NCI-H1417 treated with DMSO at 0.1 percent for 48 hours (cell line): ENCODE data around the gene TBX21.

Experiments
- DNase-seq: peaks from one replicate; lab custom pipeline; 2025; lab: John Stamatoyannopoulos, UW

The TBX21 gene

DNA sequence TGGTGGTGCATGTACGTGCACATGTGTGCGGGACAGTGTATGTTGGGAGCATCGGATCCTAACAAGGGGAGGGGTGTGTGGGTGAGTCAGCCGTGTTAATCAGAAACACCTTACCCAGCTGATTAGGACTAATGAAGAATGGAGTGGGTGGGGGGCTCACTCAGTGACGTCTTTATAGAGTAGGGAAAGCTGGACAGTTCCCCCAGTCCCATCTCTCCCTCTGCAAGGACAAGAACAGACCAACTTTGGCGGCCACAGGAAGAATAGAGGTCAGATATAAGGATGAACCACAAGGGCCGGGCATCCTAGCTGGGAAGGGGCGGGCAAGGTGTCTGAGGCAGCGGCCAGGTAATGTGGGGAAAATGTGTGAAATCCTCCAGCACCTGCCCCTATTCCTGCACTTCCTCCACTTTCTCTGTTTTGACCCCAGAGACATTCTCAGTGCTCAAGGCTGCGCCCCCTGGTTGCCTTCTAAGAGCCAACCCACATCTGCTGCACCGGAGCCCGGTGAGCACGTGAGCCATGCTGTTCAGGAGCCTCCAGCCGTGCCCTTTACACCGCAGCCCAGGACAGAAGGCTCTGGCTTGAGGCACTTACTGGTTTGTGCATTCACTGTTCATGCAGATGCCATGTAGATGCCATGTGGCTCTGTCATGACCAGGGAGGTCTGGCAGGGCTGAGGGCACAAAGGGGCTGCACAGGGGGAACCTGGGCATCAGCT lies 18.9 kb upstream of the TBX21 start:
- DNase-seq: no peak

DNA sequence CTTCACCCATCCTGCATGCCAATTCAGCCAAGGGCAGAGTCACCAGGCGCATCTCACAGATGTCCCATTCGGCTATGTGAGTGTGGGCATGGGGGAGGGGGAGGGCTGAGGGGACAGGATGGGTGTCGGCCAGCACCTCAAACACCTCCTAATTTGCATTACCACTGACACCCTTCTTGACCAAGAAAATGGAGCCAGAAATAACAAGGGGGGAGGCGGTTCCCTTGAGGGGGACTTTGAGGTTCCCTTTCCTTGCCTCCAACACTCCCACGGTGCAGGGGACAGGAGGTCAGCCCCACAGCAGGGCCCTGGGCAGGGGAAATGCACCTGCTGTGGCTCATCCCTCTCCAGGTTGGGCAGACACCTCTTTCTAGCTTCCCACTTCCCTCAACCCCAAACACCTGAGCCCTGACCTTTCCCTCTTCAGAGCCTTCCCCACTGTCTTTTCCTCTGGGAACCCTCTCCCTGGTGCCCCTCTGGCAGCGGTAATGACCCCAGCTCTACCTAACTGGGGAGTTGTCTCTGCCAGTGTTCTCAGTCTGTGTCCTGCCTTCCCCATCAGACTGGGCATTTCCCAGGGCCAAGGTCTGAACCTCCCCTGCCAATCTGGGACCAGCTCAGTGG lies 18.2 kb upstream of the TBX21 start:
- DNase-seq: no peak

DNA sequence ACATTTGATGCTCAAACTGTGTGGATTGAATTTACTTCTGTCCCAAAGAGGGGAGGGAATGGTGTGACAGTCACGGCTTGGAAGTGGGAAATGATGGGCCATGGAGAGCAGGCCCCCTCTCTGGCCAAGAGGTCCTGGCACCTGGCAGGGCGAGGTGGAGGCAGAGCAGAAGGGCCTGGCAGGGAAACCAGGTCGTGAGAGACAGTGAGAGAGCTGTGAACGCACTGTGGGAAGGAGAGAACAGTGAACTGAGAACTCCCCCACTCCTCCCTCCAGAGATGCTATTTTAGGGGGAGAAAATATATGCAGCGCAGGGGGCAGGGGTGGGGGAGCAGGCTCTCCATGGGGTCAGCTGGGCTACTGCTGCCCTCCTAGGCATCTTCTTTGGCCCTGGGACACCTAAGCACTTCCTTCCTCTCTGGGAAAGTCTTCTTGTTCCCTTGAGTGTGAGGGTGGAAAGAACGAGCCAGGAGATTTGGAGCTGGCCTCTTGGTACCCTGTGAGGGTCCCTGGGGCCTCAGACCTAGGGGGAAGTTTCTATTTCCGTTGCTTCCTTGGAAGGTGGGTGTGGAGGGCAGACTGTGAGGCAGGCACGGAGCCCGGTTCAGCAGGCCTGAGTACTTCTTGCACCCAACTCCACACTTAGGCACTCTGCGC lies 17.2 kb upstream of the TBX21 start:
- DNase-seq: no peak

- no peak for DNase-seq
Observed at GRCh38 chr17:47716375-47716774, 16.7 kb upstream of the TBX21 start.

DNA sequence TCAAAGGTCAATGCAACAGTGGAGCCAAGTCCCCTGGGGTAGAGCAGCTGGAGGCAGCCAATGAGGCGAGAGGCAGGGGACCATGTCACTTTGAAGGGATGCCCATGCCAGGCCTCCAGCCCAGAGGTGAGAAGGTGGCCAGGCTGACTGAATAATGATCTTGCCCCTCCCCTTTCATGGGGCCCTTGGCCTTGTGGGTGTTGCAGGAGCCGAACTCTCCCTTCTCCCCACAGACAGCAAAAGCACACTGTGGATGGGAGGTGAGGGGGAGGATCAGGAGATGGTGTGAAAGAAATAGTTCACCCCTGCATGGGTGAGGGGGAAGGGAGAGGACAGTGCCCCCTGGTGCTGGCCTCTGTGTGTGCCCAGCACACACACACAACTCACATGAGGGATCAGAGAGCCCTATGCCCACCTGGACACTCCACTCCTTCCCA lies 15.8 kb upstream of the TBX21 start:
- no peak for DNase-seq

DNA sequence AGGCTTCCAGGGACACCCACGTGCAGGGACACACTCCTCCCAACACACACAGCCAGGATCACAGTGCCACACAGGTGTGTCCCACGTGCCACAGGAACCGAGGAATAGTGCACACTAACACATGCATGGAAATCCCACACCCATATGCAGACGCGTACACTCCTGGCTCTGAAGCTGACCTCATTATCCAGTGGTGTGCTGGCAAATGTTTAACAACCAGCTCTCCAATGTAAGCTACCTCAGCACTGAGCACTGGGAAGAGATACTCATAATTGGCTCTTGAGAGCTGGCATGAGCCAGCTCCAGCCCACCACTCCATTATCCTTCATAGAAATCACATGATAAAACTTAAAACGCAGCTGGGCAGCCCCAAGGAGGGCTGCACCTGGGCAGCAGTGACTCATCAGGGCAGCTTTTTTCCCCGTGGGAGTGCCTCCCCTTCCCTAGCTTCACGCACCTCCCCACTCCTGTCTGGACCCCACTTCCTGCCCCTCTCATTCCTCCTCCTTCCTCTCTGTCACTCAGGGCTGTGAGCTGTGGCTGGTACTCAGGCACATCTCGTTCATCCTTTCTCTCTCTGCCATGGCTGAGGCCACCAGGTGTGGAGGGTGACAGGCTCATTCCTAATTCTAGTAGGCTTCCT lies 14.9 kb upstream of the TBX21 start:
- no peak for DNase-seq

GRCh38 chr17:47718634-47719405 lies 14.2 kb upstream of the TBX21 start:
- no peak for DNase-seq

DNA sequence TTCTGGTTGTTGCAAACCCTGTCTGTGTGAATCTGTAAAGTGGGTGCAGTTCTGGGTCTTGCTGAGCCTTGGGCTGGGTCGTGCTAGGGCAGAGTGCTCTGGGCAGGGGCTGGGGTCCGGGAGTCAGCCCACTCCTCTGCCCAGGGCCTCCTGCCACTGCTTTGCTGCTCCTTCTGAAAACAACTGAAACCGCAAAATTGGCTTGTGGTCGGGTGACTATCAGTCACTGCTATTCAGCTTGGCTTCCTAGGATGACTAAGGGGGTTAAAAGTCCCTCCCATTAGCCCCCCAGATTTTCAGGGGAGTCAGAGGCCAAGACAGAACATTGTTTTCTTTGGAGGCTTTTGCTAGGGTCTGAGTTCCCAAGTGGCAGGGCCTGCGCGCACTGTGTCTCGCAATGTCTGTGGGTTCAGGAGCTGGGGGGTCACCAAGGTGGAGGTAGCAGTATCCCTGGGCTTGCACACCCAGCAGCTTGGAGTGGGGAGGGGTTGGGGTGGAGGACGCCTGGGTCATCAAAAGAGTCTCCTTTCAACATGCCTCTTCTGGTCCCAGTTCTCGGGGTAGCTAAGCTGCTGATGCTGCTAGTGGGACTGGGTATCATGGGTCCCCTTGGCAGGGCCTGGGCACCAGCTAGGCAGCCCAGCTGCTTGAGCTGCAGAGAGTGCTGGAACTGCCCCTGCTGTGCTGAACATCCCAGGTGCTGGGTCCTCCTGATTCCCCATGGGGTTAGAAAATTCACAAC lies 13.5 kb upstream of the TBX21 start:
- DNase-seq: no peak

GRCh38 chr17:47720196-47720595 lies 12.8 kb upstream of the TBX21 start:
- DNase-seq: no peak

DNA sequence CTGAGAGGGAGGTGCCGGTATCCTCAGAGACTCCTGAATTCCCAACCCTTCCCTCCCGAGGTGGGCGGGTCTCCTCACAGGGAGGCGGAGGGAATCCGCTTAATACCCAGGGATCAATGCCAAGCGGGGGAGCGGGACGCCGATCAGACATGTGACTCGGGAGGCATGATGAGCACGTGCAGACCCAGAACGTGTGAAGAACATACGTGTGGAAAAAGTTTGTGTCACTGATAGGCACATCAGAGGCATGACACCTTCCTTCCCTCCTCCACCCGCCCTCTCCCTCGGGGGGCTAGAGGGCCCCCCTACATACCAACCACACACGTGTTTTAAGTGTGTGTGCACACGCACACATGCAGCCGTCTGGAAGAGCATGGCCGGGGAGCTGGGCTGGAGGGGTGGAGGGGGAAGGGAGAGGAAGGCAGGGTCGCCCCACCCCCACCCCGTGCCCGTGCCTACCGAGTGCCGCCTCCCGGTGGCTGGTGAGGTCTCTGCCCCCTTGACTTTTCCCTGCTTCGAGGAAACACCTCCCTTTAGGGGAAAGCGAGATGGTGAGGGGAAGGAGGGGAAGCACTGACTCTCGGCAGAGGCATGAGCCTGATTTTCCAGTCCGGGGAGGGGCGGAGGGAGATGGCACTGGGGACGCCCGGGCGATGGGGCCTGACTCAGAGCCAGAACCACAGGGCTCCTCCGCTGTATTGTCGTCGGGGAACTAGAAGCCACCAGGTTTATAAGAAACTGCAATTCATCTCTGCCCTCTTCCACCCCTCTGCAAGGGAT lies 12.1 kb upstream of the TBX21 start:
- no peak for DNase-seq

GRCh38 chr17:47721725-47722124 lies 11.3 kb upstream of the TBX21 start:
- DNase-seq: no peak

- DNase-seq: no peak
Observed at GRCh38 chr17:47724705-47725104, 8.3 kb upstream of the TBX21 start.

DNA sequence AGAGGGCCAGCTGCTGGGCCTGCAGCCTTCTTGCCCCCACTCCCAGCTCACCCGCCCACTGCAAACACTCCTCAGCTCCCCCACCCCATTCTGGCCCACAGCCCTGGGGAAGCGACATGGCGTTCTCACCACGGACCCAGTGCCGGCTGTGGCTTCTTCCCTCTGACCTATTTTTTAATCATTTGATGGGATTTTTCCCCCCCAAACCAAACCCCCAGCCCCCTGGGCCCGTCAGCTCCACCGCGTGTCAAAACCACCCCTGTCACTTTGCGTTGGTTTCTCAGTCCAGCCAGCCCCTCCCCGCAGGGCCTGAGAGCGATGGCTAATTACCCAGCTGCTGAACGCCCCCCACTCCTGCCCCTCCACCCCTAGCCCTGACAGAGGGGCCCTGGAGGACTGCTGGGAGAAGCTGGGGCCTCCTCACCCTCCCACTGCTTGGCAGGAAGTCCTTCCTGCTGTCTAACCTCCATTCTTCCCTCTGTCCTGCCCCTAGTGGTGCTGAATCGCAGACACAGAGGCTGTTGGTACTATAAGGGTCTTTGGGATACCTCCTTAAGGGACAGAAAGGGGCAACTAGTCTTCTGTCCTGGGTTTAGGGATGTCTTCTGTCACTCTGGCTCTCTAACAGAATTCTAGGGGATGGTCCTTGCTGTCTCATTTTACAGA lies 7.5 kb upstream of the TBX21 start:
- no peak for DNase-seq

DNA sequence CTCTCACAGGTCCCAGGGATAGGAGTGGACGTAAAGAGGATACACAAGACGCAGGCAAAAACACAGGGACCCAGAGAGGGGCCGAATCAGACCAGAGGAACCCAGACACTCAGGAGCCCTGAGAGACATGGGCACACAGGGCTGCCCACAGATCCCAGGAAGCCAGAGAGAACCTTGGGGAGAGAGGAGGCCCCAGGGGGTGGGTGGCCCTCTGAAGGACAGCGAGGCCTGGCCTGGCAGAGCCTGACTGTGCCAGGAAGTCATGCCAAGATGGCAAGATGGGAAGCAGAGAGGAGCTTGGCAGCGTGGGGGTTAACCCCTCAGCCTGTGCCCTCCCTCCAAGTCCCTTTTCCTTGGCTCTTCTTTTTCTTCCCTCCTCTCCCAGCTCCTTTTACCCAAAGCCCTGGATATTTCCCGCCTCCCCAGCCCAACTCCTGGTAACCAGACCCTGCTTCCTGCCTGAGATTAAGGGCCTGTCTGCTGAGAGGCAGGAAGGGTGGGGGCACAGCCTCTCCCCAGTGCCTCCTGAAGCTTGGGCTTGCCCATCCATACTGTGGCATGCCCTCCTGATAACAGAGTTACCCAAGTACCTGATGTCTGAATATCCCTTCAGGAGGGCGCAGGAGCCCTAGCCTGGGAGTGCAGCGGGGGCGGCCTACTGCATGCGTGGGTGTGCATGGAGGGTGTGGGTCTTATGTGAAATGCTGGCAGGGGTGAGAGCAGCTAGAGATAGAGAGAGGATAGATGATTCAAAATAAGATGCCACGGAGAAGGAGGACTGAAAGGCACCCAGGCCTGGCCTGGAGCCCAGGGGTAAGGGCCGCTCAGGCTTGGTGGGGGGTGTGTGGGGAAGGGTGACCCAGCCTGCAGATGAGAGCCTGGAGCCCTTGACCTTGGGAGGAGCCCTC lies 6.0 kb upstream of the TBX21 start:
- DNase-seq: no peak

- no peak for DNase-seq
Observed at GRCh38 chr17:47727704-47728036, 5.4 kb upstream of the TBX21 start.

- no peak for DNase-seq
Observed at GRCh38 chr17:47728214-47728877, 4.7 kb upstream of the TBX21 start.

GRCh38 chr17:47729476-47729875 lies 3.6 kb upstream of the TBX21 start:
- DNase-seq: no peak

- no peak for DNase-seq
Observed at GRCh38 chr17:47730681-47731080, 2.4 kb upstream of the TBX21 start.

GRCh38 chr17:47731396-47731795 lies 1.6 kb upstream of the TBX21 start:
- DNase-seq: no peak
